ENCODE data around the gene PDLIM1.
"Not testable (repeated sequence)": the region's sequence is repeated elsewhere in the genome, so short reads cannot be mapped to it uniquely, and the experiment has no call there.

Gene PDLIM1

GRCh38 chr10:95262763-95263518 is 27.9 kb downstream of the PDLIM1 start:
- no peak for DNase-seq

GRCh38 chr10:95261926-95262325 is 28.9 kb downstream of the PDLIM1 start:
- no peak for DNase-seq

- DNase-seq = peak; percentile 81
Measured at GRCh38 chr10:95260909-95261552, 29.8 kb downstream of the PDLIM1 start.

- DNase-seq = peak; percentile 97
Measured at GRCh38 chr10:95260397-95260881, 30.4 kb downstream of the PDLIM1 start.

GRCh38 chr10:95257849-95258248 is 33.0 kb downstream of the PDLIM1 start:
- no peak for DNase-seq

- DNase-seq = no peak
Measured at GRCh38 chr10:95256268-95256667, 34.5 kb downstream of the PDLIM1 start.

- no peak for DNase-seq
Measured at GRCh38 chr10:95254629-95255028, 36.2 kb downstream of the PDLIM1 start.

GRCh38 chr10:95253686-95254085 is 37.1 kb downstream of the PDLIM1 start:
- DNase-seq = no peak

- DNase-seq = no peak
Measured at GRCh38 chr10:95253007-95253406, 37.8 kb downstream of the PDLIM1 start.

GRCh38 chr10:95250856-95251255 is 39.9 kb downstream of the PDLIM1 start:
- DNase-seq = no peak

GRCh38 chr10:95249467-95249866 is 41.3 kb downstream of the PDLIM1 start:
- no peak for DNase-seq

- no peak for DNase-seq
Measured at GRCh38 chr10:95248989-95249388, 41.8 kb downstream of the PDLIM1 start.

GRCh38 chr10:95247881-95248583 is 42.8 kb downstream of the PDLIM1 start:
- no peak for DNase-seq

GRCh38 chr10:95247200-95247880 is 43.5 kb downstream of the PDLIM1 start:
- peak; percentile 95 for DNase-seq

GRCh38 chr10:95246582-95247051 is 44.2 kb downstream of the PDLIM1 start:
- peak; percentile 84 for DNase-seq

GRCh38 chr10:95245425-95246055 is 45.3 kb downstream of the PDLIM1 start:
- DNase-seq = no peak

GRCh38 chr10:95244152-95244551 is 46.7 kb downstream of the PDLIM1 start:
- no peak for DNase-seq

- DNase-seq = no peak
Measured at GRCh38 chr10:95243318-95243617, 47.5 kb downstream of the PDLIM1 start.

GRCh38 chr10:95242581-95243317 is 48.1 kb downstream of the PDLIM1 start:
- peak; percentile 67 for DNase-seq

- no peak for DNase-seq
Measured at GRCh38 chr10:95241533-95241932, 49.3 kb downstream of the PDLIM1 start.

- DNase-seq = no peak
Measured at GRCh38 chr10:95240811-95241210, 50.0 kb downstream of the PDLIM1 start.

- DNase-seq = not testable (repeated sequence)
Measured at GRCh38 chr10:95240096-95240495, 50.7 kb downstream of the PDLIM1 start.

Measured in EL (cell line).